Prostate gland (tissue), 2 donors: ENCODE measurements around the gene HMGB3. TPM values are rescaled to one million over a fixed set of nuclear protein-coding genes. Genes with fewer than 3 reads are reported as not detected.

Experiments
- DNase-seq: peaks from one replicate; pipeline ENCODE4 v3.0.0-alpha.2; 2019; ENCODE audit warnings: low spot score
- H3K27ac ChIP-seq, 2 donors: fragments of 200-600 bp; sonication (generic); 2 replicates each; pipeline ENCODE4 v1.5.1; 2017 to 2019
- H3K27me3 ChIP-seq: fragments of 200-600 bp; sonication (generic); replicated peaks from 2 replicates; pipeline ENCODE4 v1.5.1; 2019; ENCODE audit not compliant: insufficient read depth
- H3K36me3 ChIP-seq, 2 donors: fragments of 200-600 bp; sonication (generic); 1 replicate in 1 of 2; 2 replicates in 1 of 2; pipeline versions ENCODE4 v1.5.1 to v1.8.1; 2017 to 2019
- H3K4me1 ChIP-seq: fragments of 200-600 bp; sonication (generic); replicated peaks from 2 replicates; pipeline ENCODE4 v1.5.1; 2019
- H3K4me3 ChIP-seq, 2 donors: fragments of 200-600 bp; sonication (generic); 2 replicates each; pipeline ENCODE4 v1.5.1; 2017 to 2019
- H3K9me3 ChIP-seq: fragments of 200-600 bp; sonication (generic); 2 replicates; pipeline ENCODE4 v1.5.1; 2017
- CTCF ChIP-seq, 4 experiments: fragments of 200-600 bp in 2 of 4; fragments of 450-650 bp in 2 of 4; sonication (generic) in 2 of 4; IDR thresholded peaks; 1 replicate in 3 of 4; 2 replicates in 1 of 4; pipeline ENCODE4 v1.5.1; 2016 to 2019; ENCODE audit warnings: antibody characterized with exemption in 4 of 4, mild to moderate bottlenecking in 2 of 4, moderate library complexity in 2 of 4
- POLR2A ChIP-seq: fragments of 450-650 bp; IDR thresholded peaks from one replicate; pipeline ENCODE4 v1.6.1; 2016; ENCODE audit warnings: antibody characterized with exemption, mild to moderate bottlenecking
- POLR2AphosphoS5 ChIP-seq: sonication (generic); formaldehyde crosslinking; IDR thresholded peaks from one replicate; pipeline ENCODE4 v1.6.1; 2017; ENCODE audit warnings: antibody characterized with exemption
- WGBS: methylation state at CpG from one replicate; pipeline ENCODE4 v1.1.5; 2018; 5-methylcytosine and 5-hydroxymethylcytosine counted together
- intact Hi-C: fragments of 100-400 bp; cut with DNase I; formaldehyde crosslinking; loops from one replicate; pipeline ENCODE4 v1.14.2; 2022
- total RNA-seq, 2 donors: library from RNA; depleted of rRNA; stranded (reverse); fragments of >200 nt; gene quantifications; one replicate each; pipeline ENCODE4 v1.1.0, GENCODE V29; 2016

The HMGB3 gene
- total RNA-seq, 2 donors from 2014 or later = 7.5 to 11.8 TPM

GRCh38 chrX:150990910-150991309, 7.8 kb downstream of the HMGB3 start:
- H3K27me3 ChIP-seq = no peaks in the 10 kb centered on the region
- H3K36me3 ChIP-seq = no peaks in the 10 kb centered on the region
- H3K9me3 ChIP-seq = no peaks in the 10 kb centered on the region
- no peak for DNase-seq
- no peak overlapping the region for H3K4me3 ChIP-seq
- WGBS = 60% methylated on average over 5 of the region's 5 CpGs
- no peaks in the 10 kb centered on the region for H3K4me1 ChIP-seq
- TF ChIP-seq CTCF (IDR thresholded peaks at IDR 0.05) (no peak), POLR2AphosphoS5 (no peak), POLR2A (no peak)
- intact Hi-C loops = no loop called here
- no peak overlapping the region for H3K27ac ChIP-seq

- Histone ChIP-seq H3K27me3 (no peaks in the 10 kb centered on the region), H3K4me3 (no peak overlapping the region), H3K27ac (no peak overlapping the region), H3K9me3 (no peaks in the 10 kb centered on the region), H3K4me1 (no peaks in the 10 kb centered on the region), H3K36me3 (no peaks in the 10 kb centered on the region)
- WGBS = 55% methylated on average over 5 of the region's 5 CpGs
- DNase-seq = no peak
- TF ChIP-seq CTCF (IDR thresholded peaks at IDR 0.05) (no peak), POLR2AphosphoS5 (no peak), POLR2A (no peak)
- intact Hi-C loops = no loop called here
Measured at GRCh38 chrX:151000861-151001331, 17.8 kb downstream of the HMGB3 start.

- H3K27ac ChIP-seq = no peak overlapping the region
- no peak for DNase-seq
- no peaks in the 10 kb centered on the region for H3K9me3 ChIP-seq
- TF ChIP-seq POLR2A = no peak
- no peak for TF ChIP-seq POLR2AphosphoS5
- TF ChIP-seq CTCF (IDR thresholded peaks at IDR 0.05) = no peak
- H3K36me3 ChIP-seq = no peaks in the 10 kb centered on the region
- H3K4me1 ChIP-seq = no peaks in the 10 kb centered on the region
- H3K27me3 ChIP-seq = no peaks in the 10 kb centered on the region
- 67% methylated on average over 1 of the region's 1 CpG for WGBS
- intact Hi-C loops = no loop called here
- no peak overlapping the region for H3K4me3 ChIP-seq
Measured at GRCh38 chrX:151004085-151004484, 20.9 kb downstream of the HMGB3 start.

- Histone ChIP-seq H3K9me3 (no peaks in the 10 kb centered on the region), H3K36me3 (no peaks in the 10 kb centered on the region), H3K27me3 (no peaks in the 10 kb centered on the region), H3K4me1 (no peaks in the 10 kb centered on the region), H3K27ac (no peak overlapping the region), H3K4me3 (no peak overlapping the region)
- WGBS = 87% methylated on average over 4 of the region's 4 CpGs
- no peak for DNase-seq
- no peak for TF ChIP-seq POLR2AphosphoS5
- no peak for TF ChIP-seq CTCF (IDR thresholded peaks at IDR 0.05)
- no peak for TF ChIP-seq POLR2A
- intact Hi-C loops = no loop called here
Measured at GRCh38 chrX:151006410-151007109, 23.4 kb downstream of the HMGB3 start.

GRCh38 chrX:151009582-151009981, 26.4 kb downstream of the HMGB3 start:
- 37% methylated on average over 2 of the region's 2 CpGs for WGBS
- DNase-seq = no peak
- TF ChIP-seq CTCF (IDR thresholded peaks at IDR 0.05) = no peak
- TF ChIP-seq POLR2AphosphoS5 = no peak
- no peak for TF ChIP-seq POLR2A
- no peak overlapping the region for H3K4me3 ChIP-seq
- no peaks in the 10 kb centered on the region for H3K9me3 ChIP-seq
- no peaks in the 10 kb centered on the region for H3K4me1 ChIP-seq
- intact Hi-C loops = no loop called here
- no peaks in the 10 kb centered on the region for H3K36me3 ChIP-seq
- H3K27me3 ChIP-seq = no peaks in the 10 kb centered on the region
- no peak overlapping the region for H3K27ac ChIP-seq
